HL-60/S4 treated with retinoic acid at 250 ng/mL for 4 days and 3 days (cell line): Measurements from ENCODE around the gene PELI1.

Experiments
- in situ Hi-C: fragments of 300-500 bp; cut with MboI; formaldehyde crosslinking; loops from 2 replicates; pipeline ENCODE4 v1.7.0; 2022; ENCODE audit warnings: low sequenced_read_pairs

Gene PELI1

GRCh38 chr2:64144057-64145013 is at the start of gene PELI1:
PELI1 (minus strand) TSS chr2:64144420; CDS start chr2:64108310, 36,110 bp downstream.
- in situ Hi-C loops, result no loop called here

GRCh38 chr2:64193491-64193890 is 49.3 kb upstream of the PELI1 start:
- in situ Hi-C loops, result no loop called here

GRCh38 chr2:64192664-64193105 is 48.5 kb upstream of the PELI1 start:
- in situ Hi-C loops, result no loop called here

GRCh38 chr2:64192125-64192479 is 47.9 kb upstream of the PELI1 start:
- in situ Hi-C loops, result no loop called here

DNA sequence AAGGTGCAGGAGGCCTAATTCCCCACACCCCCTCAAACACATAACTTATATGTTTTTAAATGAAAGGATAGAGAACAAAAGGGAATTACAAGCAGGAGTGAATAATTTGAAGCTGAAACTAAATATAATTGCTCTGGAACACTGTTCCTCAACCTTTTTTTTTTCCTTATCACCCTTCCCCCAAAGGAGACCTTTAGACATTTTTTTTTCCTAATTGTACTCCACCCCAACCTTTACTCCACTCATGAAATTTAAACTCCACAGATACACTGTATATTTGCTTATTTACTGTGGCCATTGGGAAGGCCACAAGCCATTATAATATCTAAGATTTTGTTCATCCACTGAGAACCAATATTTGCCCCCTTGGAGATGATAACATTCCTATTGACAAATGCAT is 45.4 kb upstream of the PELI1 start:
- in situ Hi-C loops, result no loop called here

DNA sequence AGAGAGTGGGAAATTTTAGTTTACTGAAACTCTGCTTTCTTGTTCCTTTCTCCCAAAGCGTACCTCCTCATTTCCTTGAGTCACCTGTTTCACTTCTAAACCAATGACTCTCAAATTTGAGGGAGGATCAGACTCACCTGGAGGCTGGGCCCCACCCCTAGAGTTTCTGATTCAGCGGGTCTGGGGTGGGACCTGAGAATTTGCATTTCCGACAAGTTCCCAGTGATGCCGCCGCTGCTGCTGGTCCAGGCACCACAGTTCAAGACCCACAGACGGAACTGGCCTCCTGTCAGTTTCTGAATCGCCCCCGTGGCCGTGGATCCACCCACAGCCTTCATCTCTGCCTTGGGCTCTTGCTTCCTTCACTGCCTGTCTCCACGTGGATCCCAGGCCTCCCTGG is 44.9 kb upstream of the PELI1 start:
- in situ Hi-C loops, result no loop called here

GRCh38 chr2:64186699-64187605 is 42.7 kb upstream of the PELI1 start:
- in situ Hi-C loops, result no loop called here

GRCh38 chr2:64179582-64180321 is 35.5 kb upstream of the PELI1 start:
- in situ Hi-C loops, result no loop called here

- in situ Hi-C loops, result no loop called here
Measured at GRCh38 chr2:64177315-64177714, 33.1 kb upstream of the PELI1 start.

DNA sequence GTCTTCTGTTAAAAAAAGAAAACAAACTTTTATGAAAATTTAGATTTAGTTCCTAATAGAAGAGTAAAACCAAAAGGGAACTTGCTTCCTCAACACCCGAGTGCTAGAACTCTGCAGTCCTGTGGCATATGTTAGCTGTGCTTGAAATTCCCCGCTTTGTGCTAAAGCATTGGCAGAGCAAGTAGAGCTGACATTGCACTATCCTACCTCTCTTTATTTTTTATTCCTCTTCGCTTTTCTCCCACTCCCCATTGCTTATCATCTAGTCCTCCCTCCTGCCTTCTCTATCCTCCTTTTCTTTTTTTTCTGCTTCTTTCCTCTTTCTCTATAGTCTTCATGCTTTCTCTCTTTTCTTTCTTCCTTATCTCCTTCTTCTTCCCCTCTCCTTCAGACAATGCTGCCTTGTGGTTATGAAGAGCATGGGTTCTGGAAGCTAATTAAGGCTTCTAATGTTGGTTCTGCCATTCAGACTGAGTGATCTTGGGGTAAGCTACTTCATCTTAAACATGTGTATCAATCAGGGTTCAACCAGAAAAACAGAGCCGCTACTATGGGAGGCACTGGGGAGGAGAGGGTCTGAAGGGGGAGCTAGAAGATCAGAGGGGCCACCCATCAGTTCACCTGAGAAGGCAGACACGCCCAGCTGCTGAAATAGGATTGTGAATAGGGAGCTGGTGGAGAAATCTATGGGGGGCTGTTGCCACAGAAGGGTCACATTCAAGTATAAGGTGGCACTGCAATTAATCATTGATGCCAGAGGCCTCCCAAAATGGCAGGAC is 31.4 kb upstream of the PELI1 start:
- in situ Hi-C loops, result no loop called here

DNA sequence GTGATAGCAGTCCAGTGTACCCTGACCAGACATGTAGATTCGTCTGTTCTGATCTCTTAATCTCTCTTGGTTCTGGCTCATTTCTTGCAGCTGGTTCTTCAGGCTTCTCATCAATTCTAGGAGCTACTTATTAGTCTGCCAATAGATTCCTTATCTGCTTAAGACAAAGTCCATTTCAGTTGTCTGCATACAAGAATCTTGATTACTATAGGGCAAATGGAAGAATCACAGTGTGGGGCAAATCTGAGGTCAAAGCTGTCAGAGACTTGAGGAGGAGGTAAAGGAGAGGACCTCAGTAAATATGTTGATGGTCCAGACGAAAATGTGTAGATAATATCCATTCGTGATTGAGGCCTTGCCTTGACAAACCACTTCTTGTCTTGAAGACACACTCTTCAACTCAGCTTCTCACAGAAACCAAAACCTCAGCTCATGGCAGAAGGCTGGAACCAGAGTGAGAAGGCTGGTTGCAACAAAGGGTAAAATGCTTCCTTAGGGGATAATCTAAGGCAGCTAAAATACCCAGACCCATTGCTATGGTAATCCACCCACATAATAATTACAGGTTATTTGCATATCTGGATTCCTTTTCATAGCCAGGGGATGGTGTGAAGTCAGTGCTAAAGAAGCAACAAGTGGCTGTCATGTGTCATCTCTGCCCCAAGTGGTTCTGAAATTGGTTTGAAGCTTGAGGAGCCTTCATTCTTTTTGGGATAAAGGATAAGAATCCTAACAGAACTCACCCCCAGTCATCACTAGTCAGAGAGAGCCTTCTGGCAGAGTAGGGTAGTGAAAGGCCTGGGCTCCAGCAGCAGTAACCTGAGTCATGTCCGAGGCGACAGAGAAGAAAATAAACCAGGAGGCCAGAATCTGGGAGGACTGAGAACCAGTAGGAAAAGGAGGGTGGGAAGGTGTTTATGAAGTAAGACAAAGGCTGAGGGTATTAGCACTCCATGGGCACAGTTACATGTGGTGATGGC is 29.2 kb upstream of the PELI1 start:
- in situ Hi-C loops, result no loop called here

DNA sequence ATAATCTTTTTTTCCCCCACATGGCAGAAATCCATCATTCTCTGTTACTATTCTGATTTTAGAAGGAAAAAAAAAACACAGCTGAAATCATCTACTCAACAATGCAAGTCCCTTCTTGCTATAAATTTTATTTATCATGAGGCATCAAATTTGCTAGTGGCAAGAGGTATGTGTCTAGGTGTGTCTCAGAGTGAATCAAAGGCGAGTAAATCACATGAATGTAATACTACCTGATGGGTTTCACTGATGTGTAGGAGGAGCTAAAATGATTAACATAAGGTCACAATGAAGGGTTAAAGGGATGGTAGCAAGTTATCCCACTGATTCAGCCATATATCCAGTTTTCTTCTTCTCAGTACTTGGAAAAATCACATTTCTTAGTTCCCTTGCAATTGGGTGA is 24.5 kb upstream of the PELI1 start:
- in situ Hi-C loops, result no loop called here

DNA sequence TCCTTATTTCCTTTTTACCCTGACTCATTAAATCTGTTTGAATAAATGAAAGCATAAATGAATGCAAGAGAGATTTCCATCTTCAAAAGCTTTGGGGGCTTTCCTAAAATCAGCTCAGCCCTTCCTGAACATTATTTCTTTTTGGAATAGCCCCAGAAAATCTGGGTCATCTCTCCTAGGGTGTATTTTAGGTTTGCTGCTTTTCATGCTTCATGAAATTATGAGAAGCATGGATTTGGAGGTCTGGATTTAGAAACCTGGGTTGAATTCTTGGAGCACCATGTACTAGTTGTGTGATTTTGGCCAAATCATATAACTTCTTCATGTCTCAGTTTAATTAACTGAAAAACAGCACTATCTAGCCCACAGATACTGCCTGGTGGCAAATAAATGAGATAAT is 24.0 kb upstream of the PELI1 start:
- in situ Hi-C loops, result no loop called here

DNA sequence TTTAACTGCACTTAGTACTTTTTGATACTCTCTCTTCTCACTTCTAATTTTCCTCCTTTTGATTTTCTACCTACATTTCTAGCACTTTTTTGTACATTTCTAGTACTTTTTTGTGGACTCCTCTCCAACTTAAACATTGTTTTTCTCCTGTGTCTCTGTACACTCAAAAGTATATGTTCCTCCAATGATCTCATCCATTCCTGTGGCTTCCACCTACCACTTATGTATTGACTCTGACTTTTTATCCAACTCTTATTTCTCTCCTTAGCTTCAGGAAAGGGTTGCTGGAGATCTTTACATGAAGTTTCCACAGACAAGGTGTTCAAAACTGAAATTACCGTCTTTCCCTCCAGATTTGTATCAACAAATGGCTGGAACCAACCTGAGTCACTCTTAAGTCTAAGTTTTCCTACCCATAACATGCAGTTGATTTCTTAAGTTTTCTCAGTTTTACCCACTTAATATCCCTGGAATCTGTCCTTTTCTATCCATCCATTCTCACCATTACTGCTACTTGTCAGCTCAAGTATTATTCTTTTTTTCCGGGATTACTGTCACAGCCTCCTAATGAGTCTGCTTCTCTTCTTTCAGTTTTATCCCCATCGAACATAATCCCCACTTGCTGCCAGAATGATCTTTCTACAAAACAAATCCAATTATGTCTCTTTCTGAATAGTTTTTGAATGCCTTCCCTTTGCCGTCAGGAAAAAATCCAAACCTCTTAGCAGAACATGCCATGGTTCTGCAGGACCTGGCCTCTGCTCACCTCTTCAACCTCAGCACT is 22.6 kb upstream of the PELI1 start:
- in situ Hi-C loops, result no loop called here

DNA sequence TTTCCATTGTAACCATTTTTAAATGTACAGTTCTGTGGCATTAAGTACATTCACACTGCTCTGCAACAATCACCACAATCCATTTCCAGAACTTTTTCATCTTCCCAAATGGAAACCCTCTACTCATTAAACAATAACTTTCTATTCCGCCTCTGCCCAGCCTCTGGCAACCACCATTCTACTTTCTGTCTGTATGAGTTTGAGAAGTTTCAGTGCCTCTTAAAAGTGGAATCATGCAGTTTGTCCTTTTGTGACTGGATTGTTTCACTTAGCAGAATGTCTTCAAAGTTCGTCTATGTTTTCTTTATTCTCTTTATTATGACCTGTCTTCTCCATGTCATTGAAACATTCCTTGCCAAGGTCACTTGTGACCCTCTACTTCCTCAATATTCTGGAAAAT is 22.0 kb upstream of the PELI1 start:
- in situ Hi-C loops, result no loop called here

GRCh38 chr2:64165706-64166105 is 21.5 kb upstream of the PELI1 start:
- in situ Hi-C loops, result no loop called here

- in situ Hi-C loops, result no loop called here
Measured at GRCh38 chr2:64164629-64165028, 20.4 kb upstream of the PELI1 start.

- in situ Hi-C loops, result no loop called here
Measured at GRCh38 chr2:64162516-64162915, 18.3 kb upstream of the PELI1 start.
